Adrenal gland (tissue), 5 donors: ENCODE results near the gene PTCHD1.

Source experiments
- CTCF ChIP-seq, 6 experiments: fragments of 450-650 bp in 4 of 6; fragments of 200-600 bp in 2 of 6; sonication (generic) in 1 of 6; IDR thresholded peaks; 1 replicate in 5 of 6; 2 replicates in 1 of 6; pipeline versions ENCODE4 v1.5.1 to v1.8.0; 2016 to 2021; ENCODE audit warnings: antibody characterized with exemption in 6 of 6, mild to moderate bottlenecking in 2 of 6, moderate library complexity in 1 of 6
- POLR2A ChIP-seq, 2 donors: fragments of 450-650 bp; IDR thresholded peaks; one replicate each; pipeline ENCODE4 v1.6.1; 2017; ENCODE audit warnings: antibody characterized with exemption in 2 of 2, mild to moderate bottlenecking in 2 of 2, moderate library complexity in 1 of 2
- donor health status: DM: no; HTN: no; CAD: no.

GRCh38 chrX:23344238-23344903, 9.7 kb downstream of the PTCHD1 start:
- TF ChIP-seq CTCF (IDR thresholded peaks at IDR 0.05), result no peak
- no peak for TF ChIP-seq POLR2A (IDR thresholded peaks at IDR 0.05)
